Measurements from ENCODE around the gene KCNN4. TPM values are rescaled to one million over a fixed set of nuclear protein-coding genes. Genes with fewer than 3 reads are reported as not detected.

Gene KCNN4
- total and polyA plus RNA-seq, 2 of the 13 experiments (the other 11 are each of a cell fraction or from before 2014, with no cell fraction given) = 0.13 to 0.25 TPM

DNA sequence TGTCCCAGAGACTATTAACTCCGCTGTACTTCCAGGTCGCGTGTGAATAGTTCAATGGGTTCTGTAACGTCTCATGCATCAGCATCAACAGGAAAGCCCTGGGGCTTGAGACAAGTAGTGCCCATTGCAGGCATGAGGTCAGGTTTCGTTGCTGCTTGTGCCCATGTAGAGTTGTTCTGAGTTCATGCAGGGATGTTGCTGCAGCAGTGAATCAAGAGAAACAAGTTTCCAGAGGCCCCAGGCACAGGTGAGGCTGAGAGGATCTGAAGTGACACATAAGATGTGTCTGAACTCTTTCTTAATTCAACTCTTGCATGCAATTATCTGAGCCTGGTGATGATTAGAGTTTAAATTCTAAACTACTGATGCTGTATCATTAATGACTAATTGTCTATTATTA, 37.7 kb upstream of the KCNN4 start:
- ChIA-PET CTCF (ENCODE audit: low intra/inter-chr PET ratio, low total read pairs) (no interaction called here), POLR2A (no interaction called here)
- no TSS peak for BruUV-seq (replicated peaks)
- in situ Hi-C loops (cut with HindIII; ENCODE audit: extremely low pct_ligation_motif_present, low pct_unique_long_range_greater_than_20kb) (no loop called here), intact Hi-C loops (cut with micrococcal nuclease; ENCODE audit: unreplicated experiment) (no loop called here)
- no peak for ATAC-seq
- no peak overlapping the region for H3K27ac ChIP-seq (ENCODE audit: extremely low read length, insufficient read depth, low read length)
- H3K9ac ChIP-seq (ENCODE audit: insufficient read depth, low read depth, low read length) = no peak overlapping the region
- no peaks in the 10 kb centered on the region for H3K4me1 ChIP-seq (ENCODE audit: insufficient read depth, low read length)
- no peaks in the 10 kb centered on the region for H3K9me3 ChIP-seq (ENCODE audit: low read length)
- H3K4me3 ChIP-seq (replicated peaks in 1 of 3; ENCODE audit: insufficient read depth in 1 of 3, low read depth in 2 of 3, low read length in 3 of 3) = no peak overlapping the region
- no peak overlapping the region for H2AFZ ChIP-seq (ENCODE audit: low read length)
- H4K20me1 ChIP-seq (ENCODE audit: insufficient read depth, low read length) = no peaks in the 10 kb centered on the region
- DNase-seq (ENCODE audit: low spot score) = no peak
- FAIRE-seq = no peak
- H3K79me2 ChIP-seq (ENCODE audit: insufficient read depth, low read length) = no peaks in the 10 kb centered on the region
- H3K36me3 ChIP-seq (replicated peaks in 1 of 2; ENCODE audit: control insufficient read depth in 1 of 2, insufficient read depth in 2 of 2, low read length in 2 of 2) = no peaks in the 10 kb centered on the region
- no peaks in the 10 kb centered on the region; a peak in 2 of 5 replicates for H3K27me3 ChIP-seq (ENCODE audit: control insufficient read depth in 1 of 2, insufficient read depth in 2 of 2, low read length in 2 of 2)
- no CpG with 5 or more reads among the region's 5 CpGs for WGBS (ENCODE audit: low lambda C conversion rate)
- H3K4me2 ChIP-seq (ENCODE audit: low read depth, low read length) = no peak overlapping the region
- TF ChIP-seq KDM2A (CRISPR knock-in tag; IDR thresholded peaks at IDR 0.05; ENCODE audit: borderline replicate concordance, low read depth) (no peak), DZIP1 (CRISPR knock-in tag; IDR thresholded peaks at IDR 0.05) (no peak), ELK4 (CRISPR knock-in tag; IDR thresholded peaks at IDR 0.05; ENCODE audit: borderline replicate concordance) (no peak), HNF1A (IDR thresholded peaks at IDR 0.05; ENCODE audit: low read depth) (no peak), HNF1A (CRISPR knock-in tag; IDR thresholded peaks at IDR 0.05; ENCODE audit: borderline replicate concordance) (no peak), KLF9 (CRISPR knock-in tag; IDR thresholded peaks at IDR 0.05; ENCODE audit: low read depth) (no peak), SUZ12 (IDR thresholded peaks at IDR 0.05; ENCODE audit: low read depth, low read length) (no peak), SPEN (CRISPR knock-in tag; IDR thresholded peaks at IDR 0.05; ENCODE audit: low read depth) (no peak), ZNF724P (CRISPR knock-in tag; IDR thresholded peaks at IDR 0.05; ENCODE audit: borderline replicate concordance) (no peak), ZNF572 (CRISPR knock-in tag; IDR thresholded peaks at IDR 0.05) (no peak), ZNF180 (CRISPR knock-in tag; IDR thresholded peaks at IDR 0.05; ENCODE audit: borderline replicate concordance, low read depth) (no peak), ARID3A (IDR thresholded peaks at IDR 0.05; ENCODE audit: low read depth, low read length) (no peak), TOPORS (CRISPR knock-in tag; IDR thresholded peaks at IDR 0.05) (no peak)
- TF ChIP-seq, protein P1, sequence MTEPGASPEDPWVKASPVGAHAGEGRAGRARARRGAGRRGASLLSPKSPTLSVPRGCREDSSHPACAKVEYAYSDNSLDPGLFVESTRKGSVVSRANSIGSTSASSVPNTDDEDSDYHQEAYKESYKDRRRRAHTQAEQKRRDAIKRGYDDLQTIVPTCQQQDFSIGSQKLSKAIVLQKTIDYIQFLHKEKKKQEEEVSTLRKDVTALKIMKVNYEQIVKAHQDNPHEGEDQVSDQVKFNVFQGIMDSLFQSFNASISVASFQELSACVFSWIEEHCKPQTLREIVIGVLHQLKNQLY (CRISPR knock-in tag; IDR thresholded peaks at IDR 0.05) = no peak
- TF ChIP-seq, protein P2, sequence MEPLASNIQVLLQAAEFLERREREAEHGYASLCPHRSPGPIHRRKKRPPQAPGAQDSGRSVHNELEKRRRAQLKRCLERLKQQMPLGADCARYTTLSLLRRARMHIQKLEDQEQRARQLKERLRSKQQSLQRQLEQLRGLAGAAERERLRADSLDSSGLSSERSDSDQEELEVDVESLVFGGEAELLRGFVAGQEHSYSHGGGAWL (CRISPR knock-in tag; IDR thresholded peaks at IDR 0.05) = no peak
